Heart left ventricle (tissue), 13 donors: Measurements from ENCODE around the gene EXOSC10.

Experiments used
- CTCF ChIP-seq, 12 donors: fragments of 200-600 bp; sonication (generic) in 4 of 12; IDR thresholded peaks; one replicate each; pipeline versions ENCODE4 v1.5.0 to v1.8.0; 2018 to 2022; ENCODE audit warnings: antibody characterized with exemption in 12 of 12, mild to moderate bottlenecking in 5 of 12
- POLR2A ChIP-seq, 2 donors: fragments of 450-650 bp; IDR thresholded peaks; one replicate each; pipeline ENCODE4 v1.6.1; 2017; ENCODE audit warnings: antibody characterized with exemption in 2 of 2, mild to moderate bottlenecking in 2 of 2, moderate library complexity in 2 of 2
- donor health status: ischemic (EF 13 %, LVEDD 7.1; RV severe dilation, severe dysfunction).
- donor health status: DM: no; HTN: yes; CAD: no.
- donor health status: DM: no; HTN: no; CAD: no.
- donor health status: ischemic (EF 25% LVEDD 6.9; RV normal size, moderate dysfunction).
- donor health status: ischemic (EF 25% LVEDD 5.7; RV mildly dilated, moderate dysfunction).
- donor health status: ischemic (EF 35%, LVEDD 5.7; RV mildly dilated, moderate dysfunction).
- donor health status: nonischemic (EF 11% LVEDD 7.7; RV severe dilation, severe dysfunction).
- donor health status: DM: yes; HTN: yes; CAD: no.
- donor health status: PGD.
- donor health status: ischemic (EF 29% LVEDD 5.4; RV normal size, mild dysfunction).
- donor health status: nonischemic (EF 23%, LVEDD 6.1; RV moderate dilation, normal function).

GRCh38 chr1:11138029-11138428 lies 38.4 kb upstream of the EXOSC10 start:
- TF ChIP-seq CTCF (IDR thresholded peaks at IDR 0.05) (no peak), POLR2A (IDR thresholded peaks at IDR 0.05) (no peak)
